HG03571 (cell line): ENCODE measurements around the gene CBL.
"Not testable (repeated sequence)": the region's sequence is repeated elsewhere in the genome, so short reads cannot be mapped to it uniquely, and the experiment has no call there.

ENCODE experiments used
- ATAC-seq: cut with Tn5 transposase; IDR thresholded peaks from one replicate; pipeline ENCODE4 v1.9.1; 2021; ENCODE audit not compliant: unreplicated experiment

The CBL gene

GRCh38 chr11:119184399-119184798, 21.7 kb upstream of the CBL start:
- not testable (repeated sequence) for ATAC-seq

- no peak for ATAC-seq
Measured at GRCh38 chr11:119185981-119186634, 20.0 kb upstream of the CBL start.

- ATAC-seq: no peak
Measured at GRCh38 chr11:119187123-119187892, 18.8 kb upstream of the CBL start.

GRCh38 chr11:119188067-119188466, 18.1 kb upstream of the CBL start:
- no peak for ATAC-seq

DNA sequence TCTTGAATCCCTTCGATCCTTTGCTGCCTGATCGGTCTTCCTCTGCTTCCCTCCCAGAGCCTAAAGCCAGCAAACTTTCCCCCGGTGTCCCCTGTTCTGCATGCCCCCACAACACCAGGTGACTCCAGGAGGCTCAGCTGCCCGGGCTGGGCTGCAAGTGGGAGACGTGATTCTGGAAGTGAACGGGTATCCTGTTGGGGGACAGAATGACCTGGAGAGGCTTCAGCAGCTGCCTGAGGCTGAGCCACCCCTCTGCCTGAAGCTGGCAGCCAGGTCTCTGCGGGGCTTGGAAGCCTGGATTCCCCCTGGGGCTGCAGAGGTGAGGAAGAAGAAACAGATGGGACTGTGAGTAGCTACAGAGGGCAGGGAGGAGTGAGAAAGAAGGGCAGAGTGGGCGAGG, 17.3 kb upstream of the CBL start:
- no peak for ATAC-seq

DNA sequence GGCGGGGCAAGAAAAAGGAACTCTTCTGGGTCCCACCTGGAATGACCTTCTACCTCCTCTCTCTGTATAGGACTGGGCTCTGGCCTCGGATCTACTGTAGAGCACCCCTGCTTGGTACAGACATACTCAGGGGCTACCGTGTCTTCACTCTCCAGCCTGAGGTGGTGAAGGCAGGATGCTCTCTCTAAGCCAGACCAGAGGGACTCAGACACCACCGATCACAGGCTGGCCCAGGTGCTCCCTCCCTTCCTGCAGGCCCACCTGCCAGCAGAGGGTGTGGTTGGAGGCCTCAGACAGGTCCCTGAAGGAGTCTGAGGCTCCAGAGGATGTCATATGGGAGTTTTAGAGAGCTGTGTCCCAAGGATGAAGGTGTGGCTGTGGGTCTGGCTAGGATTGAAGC, 16.7 kb upstream of the CBL start:
- no peak for ATAC-seq

GRCh38 chr11:119190531-119190930, 15.6 kb upstream of the CBL start:
- ATAC-seq: no peak

DNA sequence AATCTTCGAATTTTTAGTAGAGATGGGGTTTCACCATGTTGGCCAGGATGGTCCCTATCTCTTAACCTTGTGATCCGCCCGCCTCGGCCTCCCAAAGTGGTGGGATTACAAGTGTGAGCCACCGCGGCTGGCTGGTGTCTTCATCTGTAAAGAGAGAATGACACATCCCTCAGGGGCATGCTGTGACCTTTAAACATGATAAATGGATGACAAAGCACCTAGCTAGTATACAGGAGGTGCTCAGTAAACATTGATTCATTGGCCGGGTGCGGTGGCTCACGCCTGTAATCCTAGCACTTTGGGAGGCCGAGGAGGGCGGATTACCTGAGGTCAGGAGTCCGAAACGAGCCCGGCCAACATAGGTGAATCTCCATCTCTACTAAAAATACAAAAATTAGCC, 14.9 kb upstream of the CBL start:
- not testable (repeated sequence) for ATAC-seq

DNA sequence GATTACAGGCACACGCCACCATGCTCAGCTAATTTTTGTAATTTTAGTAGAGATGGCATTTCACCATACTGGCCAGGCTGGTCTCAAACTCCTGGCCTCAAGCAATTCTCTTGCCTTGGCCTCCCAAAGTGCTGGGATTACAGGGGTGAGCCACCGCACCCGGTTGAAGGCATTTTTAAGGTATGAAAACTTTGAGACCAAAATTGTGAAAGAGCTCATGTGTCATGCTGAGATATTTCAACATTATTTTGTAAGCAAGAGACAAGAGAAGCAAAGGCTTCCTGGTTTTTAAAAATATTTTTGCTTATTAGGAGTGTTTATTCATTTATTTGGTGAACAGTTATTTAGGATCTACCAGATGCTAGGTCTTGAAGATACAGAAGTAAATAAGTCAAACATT, 14.0 kb upstream of the CBL start:
- no peak for ATAC-seq

DNA sequence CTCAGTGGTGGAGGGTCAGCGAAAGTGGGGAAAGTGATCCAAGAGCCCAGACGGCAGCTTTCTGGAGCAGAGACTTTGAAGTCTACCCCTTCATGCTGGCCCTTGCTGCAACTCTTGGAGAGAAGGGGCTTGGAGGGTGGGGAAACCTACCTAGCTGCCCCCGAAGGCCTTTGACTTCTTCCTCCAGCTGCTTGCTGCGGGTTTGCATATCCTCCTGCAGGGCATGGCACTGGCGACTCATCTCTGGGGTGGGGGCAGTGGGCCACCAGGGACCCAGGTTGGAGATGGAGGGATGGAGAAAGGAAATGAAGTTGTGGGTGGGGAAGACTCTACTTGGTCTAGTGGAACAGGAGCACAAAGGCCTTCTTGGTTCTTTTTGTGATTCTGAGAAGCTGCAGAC, 13.1 kb upstream of the CBL start:
- no peak for ATAC-seq

GRCh38 chr11:119193626-119194025, 12.5 kb upstream of the CBL start:
- ATAC-seq: no peak

- ATAC-seq: no peak
Measured at GRCh38 chr11:119194811-119195440, 11.2 kb upstream of the CBL start.

DNA sequence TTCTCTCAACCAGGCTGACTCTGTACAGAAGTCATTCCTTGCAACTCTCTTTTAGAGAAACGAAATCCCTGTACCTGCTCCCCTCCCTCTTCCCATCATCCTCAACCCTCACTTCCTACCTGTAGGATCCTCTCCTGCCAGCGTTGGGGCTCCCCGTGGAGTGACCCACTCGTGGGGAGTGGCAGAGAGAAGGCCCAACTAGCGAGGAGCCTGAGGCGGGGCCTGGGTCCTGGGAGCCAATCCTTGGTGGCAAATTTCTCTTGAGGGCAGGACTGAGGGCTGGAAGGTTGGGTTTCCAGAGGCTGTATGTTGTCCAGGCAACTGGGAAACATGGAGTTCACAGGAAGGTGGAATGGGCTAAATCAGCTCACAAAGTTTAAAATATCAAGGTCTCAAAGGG, 10.5 kb upstream of the CBL start:
- ATAC-seq: no peak

DNA sequence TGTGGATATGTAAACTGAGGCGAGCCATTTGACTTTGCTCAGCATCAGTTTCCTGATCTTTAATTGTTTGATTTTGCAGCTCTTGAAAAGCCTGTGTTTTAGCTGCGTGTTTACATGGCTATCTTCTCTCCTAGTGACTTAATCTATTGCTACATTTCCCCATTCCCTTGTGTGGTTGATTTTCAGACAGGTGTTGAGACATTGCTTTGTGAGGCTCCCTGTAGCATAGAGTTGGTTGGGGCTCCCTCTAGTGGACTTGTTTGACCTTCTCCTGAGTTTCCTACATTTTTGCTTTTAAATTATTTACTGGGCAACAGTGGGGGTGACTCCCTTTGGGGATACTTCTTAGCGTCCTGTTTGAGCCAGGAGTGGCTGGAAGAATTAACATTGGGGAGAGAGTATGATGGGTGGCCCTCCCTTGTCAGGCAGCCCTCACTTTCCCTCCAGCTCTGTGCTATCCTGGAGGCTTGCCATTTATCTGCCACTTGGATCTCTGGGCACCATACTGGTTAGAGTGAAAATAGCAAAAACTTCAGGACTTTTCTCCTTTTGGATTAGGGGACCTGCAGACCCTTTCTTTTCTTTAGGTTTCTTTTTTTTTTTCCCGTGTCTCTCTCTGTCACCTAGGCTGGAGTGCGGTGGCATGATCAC, 9.2 kb upstream of the CBL start:
- ATAC-seq: no peak

- no peak for ATAC-seq
Measured at GRCh38 chr11:119198925-119199324, 7.2 kb upstream of the CBL start.

DNA sequence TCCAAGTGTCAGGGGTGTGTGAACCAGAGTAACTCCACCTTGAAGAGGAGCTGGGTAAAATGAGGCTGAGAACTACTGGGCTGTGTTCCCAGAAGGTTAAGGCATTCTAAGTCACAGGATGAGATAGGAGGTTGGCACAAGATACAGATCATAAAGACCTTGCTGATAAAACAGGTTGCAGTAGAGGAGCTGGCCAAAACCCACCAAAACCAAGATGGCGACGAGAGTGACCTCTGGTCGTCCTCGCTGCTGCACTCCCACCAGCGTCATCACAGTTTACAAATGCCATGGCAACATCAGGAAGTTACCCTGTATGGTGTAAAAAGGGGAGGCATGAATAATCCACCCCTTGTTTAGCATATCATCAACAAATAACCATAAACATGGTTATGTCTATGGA, 4.9 kb upstream of the CBL start:
- ATAC-seq: not testable (repeated sequence)

GRCh38 chr11:119202554-119202953, 3.6 kb upstream of the CBL start:
- ATAC-seq: no peak

- no peak for ATAC-seq
Measured at GRCh38 chr11:119204066-119204465, 2.1 kb upstream of the CBL start.

- ATAC-seq: no peak
Measured at GRCh38 chr11:119205080-119205479, 1.1 kb upstream of the CBL start.

- peak; percentile 28 for ATAC-seq
Measured at GRCh38 chr11:119206511-119207414, 624 bp downstream of the CBL start.
